Fibroblast of lung (primary cell): ENCODE measurements around the gene PLA2G12B. TPM values are rescaled to one million over a fixed set of nuclear protein-coding genes. Genes with fewer than 3 reads are reported as not detected.

Experiments
- DNase-seq, 2 donors: peaks; one replicate each; pipeline versions ENCODE4 v3.0.0 to v3.0.0-alpha.2; 2010; ENCODE audit warnings: low read depth in 2 of 2
- H2AFZ ChIP-seq: 2 replicates; pipeline ENCODE4 v1.5.1; 2012; ENCODE audit warnings: low read length, control low read depth, inconsistent platforms
- H3K27ac ChIP-seq: 2 replicates; pipeline ENCODE4 v1.5.1; 2011; ENCODE audit warnings: low read length, control low read depth; ENCODE audit not compliant: insufficient read depth
- H3K27me3 ChIP-seq: 2 replicates; pipeline ENCODE4 v1.5.1; 2011; ENCODE audit warnings: mild to moderate bottlenecking, low read length; ENCODE audit not compliant: control insufficient read depth, insufficient read depth
- H3K36me3 ChIP-seq: 2 replicates; pipeline ENCODE4 v1.5.1; 2011; ENCODE audit warnings: low read length; ENCODE audit not compliant: control insufficient read depth, insufficient read depth
- H3K4me1 ChIP-seq: 2 replicates; pipeline ENCODE4 v1.5.1; 2011; ENCODE audit warnings: low read length; ENCODE audit not compliant: control insufficient read depth, insufficient read depth; ENCODE audit errors: extremely low read depth
- H3K4me2 ChIP-seq: 2 replicates; pipeline ENCODE4 v1.5.1; 2011; ENCODE audit warnings: low read length, control low read depth; ENCODE audit not compliant: insufficient read depth; ENCODE audit errors: extremely low read depth
- H3K4me3 ChIP-seq, 4 experiments: fragments of 200-600 bp in 1 of 4; sonication (generic) in 1 of 4; replicated peaks in 1 of 4; 2 replicates each; pipeline ENCODE4 v1.5.1; 2011 to 2016; ENCODE audit warnings: low read length in 4 of 4, low read depth in 3 of 4, mild to moderate bottlenecking in 3 of 4, control low read depth in 2 of 4, inconsistent platforms in 1 of 4, mixed read lengths in 1 of 4; ENCODE audit not compliant: insufficient read depth in 1 of 4; ENCODE audit errors: control extremely low read depth in 1 of 4
- H3K79me2 ChIP-seq: 2 replicates; pipeline ENCODE4 v1.5.1; 2012; ENCODE audit warnings: mild to moderate bottlenecking, low read length, inconsistent platforms; ENCODE audit not compliant: control insufficient read depth, insufficient read depth
- H3K9ac ChIP-seq: 2 replicates; pipeline ENCODE4 v1.5.1; 2011; ENCODE audit warnings: mild to moderate bottlenecking, low read length, control low read depth; ENCODE audit not compliant: insufficient read depth
- H3K9me3 ChIP-seq: 2 replicates; pipeline ENCODE4 v1.5.1; 2012; ENCODE audit warnings: low read depth, low read length; ENCODE audit not compliant: control insufficient read depth, insufficient read depth
- H4K20me1 ChIP-seq: 2 replicates; pipeline ENCODE4 v1.5.1; 2011; ENCODE audit warnings: low read length; ENCODE audit not compliant: control insufficient read depth, insufficient read depth; ENCODE audit errors: extremely low read depth
- CTCF ChIP-seq, 2 donors: IDR thresholded peaks in 1 of 2; conservative IDR thresholded peaks in 1 of 2; 1 replicate in 1 of 2; 2 replicates in 1 of 2; pipeline ENCODE4 v1.5.1; 2011 to 2012; ENCODE audit warnings: low read length in 2 of 2, control low read depth in 1 of 2, inconsistent platforms in 1 of 2, low read depth in 1 of 2, mild to moderate bottlenecking in 1 of 2
- EZH2 ChIP-seq: IDR thresholded peaks from 2 replicates; pipeline ENCODE4 v1.5.1; 2012; ENCODE audit warnings: low read length, control low read depth, mild to moderate bottlenecking; ENCODE audit errors: missing control alignments
- polyA plus RNA-seq, 2 donors: library from polyadenylated mRNA; depleted of rRNA in 1 of 2; stranded (reverse) in 1 of 2; unstranded in 1 of 2; fragments of >200 nt; gene quantifications; 2 replicates each; pipeline ENCODE4 v1.2.1, GENCODE V29; 2011 to 2012; ENCODE audit warnings: missing spikeins in 1 of 2
- total RNA-seq: library from RNA; depleted of rRNA; stranded (reverse); fragments of >200 nt; gene quantifications from 2 replicates; pipeline ENCODE4 v1.2.1, GENCODE V29; 2014

Gene PLA2G12B
- total and polyA plus RNA-seq, 2 donors (not counting 1 experiment from before 2014, with no cell fraction given) = not detected

DNA sequence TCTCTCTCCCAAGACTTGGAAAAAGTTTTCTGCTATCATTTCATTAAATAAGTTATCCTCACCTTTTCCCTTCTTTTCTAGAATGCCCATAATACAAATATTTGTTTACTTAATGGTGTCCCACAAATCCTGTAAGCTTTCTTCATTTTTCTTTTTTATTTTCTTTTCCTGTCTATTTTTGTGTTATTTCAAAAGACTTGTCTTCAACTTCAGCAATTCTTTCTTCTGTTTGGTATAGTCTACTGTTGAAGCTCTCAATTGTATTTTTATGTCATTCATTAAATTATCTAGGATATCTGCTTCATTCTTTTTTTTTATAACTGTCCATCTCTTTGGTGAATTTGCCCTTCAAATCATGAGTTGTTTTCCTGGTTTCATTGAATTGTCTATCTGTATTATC, 25.1 kb upstream of the PLA2G12B start:
- Histone ChIP-seq H4K20me1 (no peaks in the 10 kb centered on the region), H3K9ac (no peak overlapping the region), H3K9me3 (no peaks in the 10 kb centered on the region), H3K27ac (no peak overlapping the region), H3K4me3 (no peak overlapping the region), H3K36me3 (no peaks in the 10 kb centered on the region), H3K4me1 (no peaks in the 10 kb centered on the region), H3K4me2 (no peak overlapping the region), H3K79me2 (no peaks in the 10 kb centered on the region), H3K27me3 (no peaks in the 10 kb centered on the region), H2AFZ (no peak overlapping the region)
- DNase-seq = no peak
- TF ChIP-seq CTCF (conservative IDR thresholded peaks at IDR 0.05 in 1 of 2, IDR thresholded peaks at IDR 0.05 in 1 of 2; ENCODE audit: low read depth in 1 of 2, low read length in 2 of 2) (no peak), EZH2 (no peak)

DNA sequence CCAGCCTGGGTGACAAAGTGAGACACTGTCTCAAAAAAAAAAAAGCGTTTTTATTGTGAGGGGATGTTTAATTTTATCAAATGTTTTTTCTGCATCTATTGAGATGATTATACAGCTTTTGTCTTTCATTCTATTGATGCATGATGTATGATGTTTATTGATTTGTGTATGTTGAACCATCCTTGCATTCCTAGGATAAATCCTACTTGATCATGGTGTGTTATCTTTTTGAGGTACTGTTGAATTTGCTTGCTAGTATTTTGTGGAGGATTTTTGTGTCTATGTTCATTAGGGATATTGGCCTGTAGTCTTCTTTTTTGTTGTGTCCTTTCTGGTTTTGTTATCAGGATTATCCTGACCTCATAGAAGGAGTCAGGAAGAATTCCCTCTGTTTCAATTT, 22.3 kb upstream of the PLA2G12B start:
- TF ChIP-seq EZH2 = no peak
- TF ChIP-seq CTCF (conservative IDR thresholded peaks at IDR 0.05 in 1 of 2, IDR thresholded peaks at IDR 0.05 in 1 of 2; ENCODE audit: low read depth in 1 of 2, low read length in 2 of 2) = no peak
- H2AFZ ChIP-seq = no peak overlapping the region

DNA sequence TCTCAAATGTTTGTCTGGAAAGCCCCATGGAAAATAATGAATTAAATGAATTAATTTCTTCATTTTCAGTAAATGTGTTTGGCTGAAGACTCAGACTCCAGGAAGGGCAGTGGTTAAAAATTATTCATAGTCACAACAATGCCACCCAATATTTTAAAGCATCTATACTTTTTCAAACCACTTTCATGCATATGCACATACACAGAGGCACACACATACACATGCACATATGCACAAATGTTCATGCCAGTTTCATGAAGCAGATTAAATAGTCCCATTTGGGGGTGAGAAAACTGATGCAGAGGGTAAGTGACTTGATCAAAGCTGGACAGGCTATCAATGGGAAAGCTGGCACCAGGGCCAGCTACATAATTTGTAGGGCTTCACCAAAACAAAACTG, 1.4 kb upstream of the PLA2G12B start:
- no peaks in the 10 kb centered on the region for H3K36me3 ChIP-seq
- H3K27me3 ChIP-seq = peaks cover 8% of the 10 kb centered on the region
- H3K4me1 ChIP-seq = no peaks in the 10 kb centered on the region
- H3K9ac ChIP-seq = no peak overlapping the region
- H2AFZ ChIP-seq = no peak overlapping the region
- no peak for DNase-seq
- no peaks in the 10 kb centered on the region for H3K79me2 ChIP-seq
- no peak overlapping the region for H3K27ac ChIP-seq
- H3K9me3 ChIP-seq = no peaks in the 10 kb centered on the region
- no peak overlapping the region for H3K4me2 ChIP-seq
- TF ChIP-seq CTCF (conservative IDR thresholded peaks at IDR 0.05 in 1 of 2, IDR thresholded peaks at IDR 0.05 in 1 of 2; ENCODE audit: low read depth in 1 of 2, low read length in 2 of 2) = no peak
- no peak for TF ChIP-seq EZH2
- H4K20me1 ChIP-seq = no peaks in the 10 kb centered on the region
- H3K4me3 ChIP-seq = no peak overlapping the region

More for the DNA sequence above, 22.3 kb upstream of the PLA2G12B start:
- H3K27ac ChIP-seq = no peak overlapping the region
- no peaks in the 10 kb centered on the region for H4K20me1 ChIP-seq
- H3K9ac ChIP-seq = no peak overlapping the region
- H3K4me2 ChIP-seq = no peak overlapping the region
- no peaks in the 10 kb centered on the region for H3K79me2 ChIP-seq
- no peak overlapping the region for H3K4me3 ChIP-seq
- no peaks in the 10 kb centered on the region for H3K9me3 ChIP-seq
- no peaks in the 10 kb centered on the region for H3K36me3 ChIP-seq
- no peak for DNase-seq
- H3K27me3 ChIP-seq = no peaks in the 10 kb centered on the region
- H3K4me1 ChIP-seq = no peaks in the 10 kb centered on the region
